ENCODE data around the gene PRTG.
"Not testable (repeated sequence)": the region's sequence is repeated elsewhere in the genome, so short reads cannot be mapped to it uniquely, and the experiment has no call there.

DNA sequence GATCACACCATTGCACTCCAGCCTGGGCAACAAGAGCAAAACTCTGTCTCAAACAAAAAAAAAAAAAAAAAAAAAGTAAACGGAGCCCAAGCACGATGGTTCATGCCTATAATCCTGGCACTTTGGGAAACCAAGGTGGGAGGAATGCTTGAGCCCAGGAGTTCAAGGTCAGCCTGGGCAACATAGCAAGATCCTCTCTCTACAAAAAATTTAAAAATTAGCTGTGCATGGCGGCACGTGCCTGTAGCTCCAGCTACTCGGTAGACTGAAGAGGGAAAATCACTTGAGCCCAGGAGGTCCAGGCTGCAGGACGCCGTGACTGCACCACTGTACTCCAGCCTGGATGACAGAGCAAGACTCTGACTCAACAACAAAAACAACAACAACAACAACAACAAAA is 9.5 kb downstream of the PRTG start:
- TF ChIP-seq CTCF (IDR thresholded peaks at IDR 0.05; ENCODE audit: low read depth, low read length); MAX (IDR thresholded peaks at IDR 0.05; ENCODE audit: low read depth, low read length); POLR2A (IDR thresholded peaks at IDR 0.05; ENCODE audit: extremely low read depth, insufficient read length); MYC (IDR thresholded peaks at IDR 0.05; ENCODE audit: low read depth, low read length): not testable (repeated sequence)

Measured in NB4 (cell line).